Psoas muscle (tissue), 8 donors: Measurements from ENCODE around the gene PBRM1. TPM values are rescaled to one million over a fixed set of nuclear protein-coding genes. Genes with fewer than 3 reads are reported as not detected.
"Not testable (repeated sequence)": the region's sequence is repeated elsewhere in the genome, so short reads cannot be mapped to it uniquely, and the experiment has no call there.

Experiments used
- ATAC-seq, 4 donors: fragments of 200-7000 bp; cut with Tn5 transposase; one replicate each; pipeline ENCODE4 v1.9.1; 2020; ENCODE audit warnings: moderate library complexity in 3 of 4, mild to moderate bottlenecking in 2 of 4
- DNase-seq, 2 donors: peaks; one replicate each; pipeline ENCODE4 v3.0.0-alpha.2; 2020
- H3K27ac ChIP-seq: fragments of 200-600 bp; one replicate; pipeline ENCODE4 v1.8.0; 2022
- H3K27me3 ChIP-seq, 3 donors: fragments of 200-600 bp in 1 of 3; one replicate each; pipeline versions ENCODE4 v1.6.1 to v1.8.0; 2013 to 2022; ENCODE audit warnings: low read length in 2 of 3, mild to moderate bottlenecking in 2 of 3, moderate library complexity in 1 of 3; ENCODE audit not compliant: insufficient read depth in 3 of 3
- H3K36me3 ChIP-seq, 2 donors: fragments of 200-600 bp in 1 of 2; one replicate each; pipeline versions ENCODE4 v1.6.1 to v1.8.0; 2013 to 2022; ENCODE audit warnings: low read depth in 1 of 2, mild to moderate bottlenecking in 1 of 2, moderate library complexity in 1 of 2; ENCODE audit not compliant: insufficient read depth in 1 of 2
- H3K4me1 ChIP-seq: fragments of 200-600 bp; one replicate; pipeline ENCODE4 v1.8.0; 2022
- H3K4me3 ChIP-seq: fragments of 200-600 bp; one replicate; pipeline ENCODE4 v1.8.0; 2022; ENCODE audit warnings: mild to moderate bottlenecking
- H3K9me3 ChIP-seq: fragments of 200-600 bp; one replicate; pipeline ENCODE4 v1.8.0; 2022
- CTCF ChIP-seq: fragments of 200-600 bp; IDR thresholded peaks from one replicate; pipeline ENCODE4 v1.8.0; 2022; ENCODE audit warnings: antibody characterized with exemption
- WGBS, 3 donors: extraction: QIAGEN DNeasy Blood & Tissue Kit; methylation state at CpG; one replicate each; pipeline versions ENCODE4 v1.1.6 to v1.1.7; 2013; 5-methylcytosine and 5-hydroxymethylcytosine counted together
- intact Hi-C, 2 donors: fragments of 100-400 bp; cut with DNase I; formaldehyde crosslinking; loops; one replicate each; pipeline versions ENCODE4 v1.11.0 to v1.14.2; 2022
- polyA plus RNA-seq, 3 donors: library from polyadenylated mRNA; stranded (reverse); fragments of 200-250 nt; gene quantifications; one replicate each; pipeline ENCODE4 v1.2.3, GENCODE V29; 2013
- total RNA-seq, 4 donors: library from RNA; stranded (reverse); fragmentation: NEBNext Ultra II Directional in 2 of 4; extraction: Animal tissue kit (Norgen Biotek cat#: 25700) in 2 of 4; gene quantifications; one replicate each; pipeline versions ENCODE4 v1.2.1 to v1.2.4, GENCODE V29; 2021 to 2023
- donor health status: healthy with polysubstance abuse.
- donor health status: DM: no; HTN: no; CAD: no; lungs with moderate emphysema.
- donor health status: Bipolar disorder and iron deficiency.
- donor health status: healthy.
- donor health status: DM: yes; HTN: yes; CAD: no.
- donor health status: DM: no; HTN: no; CAD: no.
- donor health status: DM: no; HTN: no; CAD: no.
- donor health status: DM: yes; HTN: yes; CAD: no.

Gene PBRM1
- total and polyA plus RNA-seq, 7 donors, result 7.5 to 46.7 (median 38.0) TPM

DNA sequence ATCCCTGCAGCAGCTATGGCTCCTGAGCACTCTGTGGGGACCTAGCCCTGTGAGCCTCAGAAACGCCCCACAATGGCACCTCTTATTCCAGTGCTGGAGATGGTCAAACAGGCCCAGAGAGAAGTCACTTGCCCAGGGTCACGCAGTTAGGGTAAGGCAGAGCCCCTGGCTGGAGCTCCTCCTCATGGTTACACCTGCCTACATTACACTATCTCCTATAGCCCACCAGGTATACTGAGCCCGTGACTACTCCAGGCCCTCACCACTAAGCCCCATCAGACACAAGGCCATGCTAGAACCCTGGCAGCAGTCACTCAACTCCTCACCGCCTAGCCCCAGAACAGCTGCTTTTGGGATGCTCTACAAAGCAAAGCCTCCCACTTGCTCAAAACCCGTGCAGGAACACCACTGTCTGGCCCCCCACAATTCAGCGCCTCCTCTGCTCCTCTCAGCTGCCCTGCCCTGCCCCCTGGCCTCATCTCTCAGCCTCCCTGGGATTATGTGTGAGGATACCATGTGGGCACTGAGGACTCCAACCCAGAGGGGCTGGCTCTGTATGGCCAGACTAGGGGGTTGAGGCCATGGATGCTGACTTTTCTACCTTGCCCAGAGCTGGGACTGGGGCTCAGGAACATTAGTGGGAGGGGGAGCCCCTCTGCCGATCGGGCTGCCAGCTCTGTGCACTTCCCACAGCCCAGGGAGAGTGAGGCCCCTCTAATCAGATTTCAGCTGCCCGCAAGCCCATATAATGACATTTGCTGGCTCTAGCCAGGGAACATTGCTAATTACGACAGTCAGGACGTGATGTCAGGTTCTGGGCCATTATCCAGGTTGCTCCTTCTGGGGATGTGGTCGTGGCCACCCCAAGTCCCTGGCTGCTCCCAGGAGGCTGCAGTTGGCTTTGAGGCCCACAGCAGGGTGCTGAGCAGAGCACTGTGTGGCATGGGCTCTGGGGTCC, 156.1 kb downstream of the PBRM1 start:
- Histone ChIP-seq H3K27me3 (no peaks in the 10 kb centered on the region), H3K36me3 (peaks cover 0 to 5% of the 10 kb centered on the region in 2 donors), H3K4me3 (no peak overlapping the region), H3K4me1 (peaks cover 6% of the 10 kb centered on the region), H3K9me3 (no peaks in the 10 kb centered on the region), H3K27ac (peak overlapping the region; percentile 55)
- intact Hi-C loops, result loop anchor here (5.0 kb wide), 2 partner anchors 32 to 57 kb away; partner anchors contain the start of gene STAB1 (in 1 of the 2)
- DNase-seq (peak in 1 of 2 donors; percentile 59), ATAC-seq (peak in 3 of 4 donors; percentile 25 to 44 (median 38))
- WGBS, 3 donors, result 54 to 72% (median 59%) methylated on average over 12 of the region's 12 CpGs
- TF ChIP-seq CTCF, result no peak

GRCh38 chr3:52528586-52529375, 156.9 kb downstream of the PBRM1 start:
- Histone ChIP-seq H3K27me3 (no peaks in the 10 kb centered on the region), H3K9me3 (no peaks in the 10 kb centered on the region), H3K4me1 (peaks cover 6% of the 10 kb centered on the region), H3K27ac (no peak overlapping the region), H3K4me3 (no peak overlapping the region), H3K36me3 (peaks cover 0 to 5% of the 10 kb centered on the region in 2 donors)
- intact Hi-C loops, result no loop called here
- TF ChIP-seq CTCF, result no peak
- ATAC-seq, result no peak
- 86 to 90% (median 89%) methylated on average over 25 of the region's 25 CpGs for WGBS, 3 donors
- peak in 1 of 2 donors; percentile 56 for DNase-seq

- Histone ChIP-seq H3K27ac (no peak overlapping the region), H3K9me3 (no peaks in the 10 kb centered on the region), H3K27me3 (no peaks in the 10 kb centered on the region), H3K36me3 (peaks cover 0 to 5% of the 10 kb centered on the region in 2 donors), H3K4me1 (peaks cover 6% of the 10 kb centered on the region), H3K4me3 (no peak overlapping the region)
- peak in 1 of 2 donors; percentile 41 for DNase-seq
- intact Hi-C loops, result no loop called here
- no peak for ATAC-seq
- TF ChIP-seq CTCF, result no peak
- WGBS, 3 donors, result 84 to 89% (median 87%) methylated on average over 18 of the region's 18 CpGs
These were observed 157.8 kb downstream of the PBRM1 start for GRCh38 chr3:52527732-52528585.

DNA sequence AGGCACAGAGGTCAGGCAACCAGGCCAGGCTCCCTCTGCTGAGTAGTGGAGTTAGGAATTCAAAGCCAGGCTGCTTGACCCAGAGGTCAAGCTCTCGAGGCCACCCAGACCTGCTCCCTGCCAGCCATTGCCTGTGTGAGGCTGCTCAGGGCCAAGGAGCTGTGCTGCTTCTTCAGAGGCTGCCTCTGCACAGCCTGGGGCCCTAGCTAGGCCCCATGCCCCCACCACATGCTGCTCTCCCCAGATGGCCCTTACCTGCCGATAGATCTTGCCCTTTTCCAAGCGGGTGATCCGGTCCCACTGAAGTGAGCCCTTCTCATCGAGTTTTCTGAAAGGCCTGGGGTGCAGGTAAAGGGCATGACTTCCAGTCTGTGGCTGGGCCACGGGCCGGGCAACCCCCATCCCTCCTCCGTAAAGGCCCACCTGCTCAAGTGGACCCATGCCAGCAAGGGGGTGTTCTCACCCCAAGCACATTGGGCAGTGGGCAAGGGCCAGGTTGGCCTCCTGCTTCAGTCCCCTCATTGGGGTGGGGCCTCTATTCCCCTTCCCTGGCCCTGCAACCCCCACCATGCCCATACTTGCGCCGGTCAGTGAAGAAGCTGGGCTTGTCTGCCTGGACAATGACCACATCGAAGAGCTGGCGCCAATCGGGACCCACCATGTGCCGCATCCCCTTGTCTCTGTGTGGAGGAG, 158.5 kb downstream of the PBRM1 start:
- ATAC-seq, result no peak
- Histone ChIP-seq H3K36me3 (peaks cover 0 to 5% of the 10 kb centered on the region in 2 donors), H3K27me3 (no peaks in the 10 kb centered on the region), H3K4me1 (peaks cover 6% of the 10 kb centered on the region), H3K9me3 (no peaks in the 10 kb centered on the region), H3K27ac (no peak overlapping the region), H3K4me3 (no peak overlapping the region)
- WGBS, 3 donors, result 89 to 91% (median 90%) methylated on average over 14 of the region's 14 CpGs
- peak in 1 of 2 donors; percentile 46 for DNase-seq
- intact Hi-C loops, result no loop called here
- TF ChIP-seq CTCF, result no peak

- WGBS, 3 donors, result 79 to 91% (median 83%) methylated on average over 5 of the region's 5 CpGs
These were observed 159.1 kb downstream of the PBRM1 start for GRCh38 chr3:52526671-52527038.

More at GRCh38 chr3:52526671-52527038, 159.1 kb downstream of the PBRM1 start:
- H3K27me3 ChIP-seq, H3K4me1 ChIP-seq, H3K27ac ChIP-seq, H3K9me3 ChIP-seq, ATAC-seq, H3K4me3 ChIP-seq, H3K36me3 ChIP-seq: not testable (repeated sequence)
- intact Hi-C loops, result loop anchor here in 1 of 2 donors (1.0 kb wide), 1 partner anchor 10 kb away; no protein-coding TSS in a partner anchor
- DNase-seq, result peak in 1 of 2 donors; percentile 32
